Measurements from ENCODE around the gene SLC17A3. TPM values are rescaled to one million over a fixed set of nuclear protein-coding genes. Genes with fewer than 3 reads are reported as not detected.

The SLC17A3 gene
- total RNA-seq, 1 experiment from 2014 or later: not detected

GRCh38 chr6:25898289-25898977 is 24.4 kb upstream of the SLC17A3 start (continued):
- no peak for TF ChIP-seq REST (IDR thresholded peaks at IDR 0.05; ENCODE audit: low read depth)
- no peak for TF ChIP-seq CTCF (IDR thresholded peaks at IDR 0.05 in 2 of 3, conservative IDR thresholded peaks at IDR 0.05 in 1 of 3; ENCODE audit: borderline replicate concordance in 1 of 3, insufficient read depth in 1 of 3, low read depth in 2 of 3, low read length in 2 of 3)
- TF ChIP-seq CBX3 (IDR thresholded peaks at IDR 0.05; ENCODE audit: low read depth): no peak

- no peak overlapping the region for H3K4me3 ChIP-seq (replicated peaks in 1 of 2; ENCODE audit: low read depth in 1 of 2, low read length in 2 of 2)
- CTCF ChIA-PET: no interaction called here
- H3K27ac ChIP-seq (ENCODE audit: low read depth, low read length): no peak overlapping the region
- no peaks in the 10 kb centered on the region for H3K9me3 ChIP-seq (ENCODE audit: control insufficient read depth in 1 of 2, insufficient read depth in 1 of 2, low read depth in 1 of 2, low read length in 2 of 2)
- H3K9ac ChIP-seq (ENCODE audit: low read length): no peak overlapping the region
- RAD21 ChIA-PET (ENCODE audit: low non-redundant PET in 1 of 2, low total read pairs in 2 of 2, uncharacterized antibody in 2 of 2, unreplicated experiment in 2 of 2): no interaction called here
- intact Hi-C loops (cut with micrococcal nuclease): no loop called here
- BruUV-seq (replicated peaks): no TSS peak
- ATAC-seq (no peak), DNase-seq (ENCODE audit: low read depth, low spot score) (no peak)
- POLR2A ChIA-PET: no interaction called here
- no peaks in the 10 kb centered on the region for H3K36me3 ChIP-seq (ENCODE audit: control insufficient read depth in 1 of 2, insufficient read depth in 2 of 2, low read length in 2 of 2)
- H3K4me1 ChIP-seq (ENCODE audit: control insufficient read depth in 1 of 2, insufficient read depth in 2 of 2, low read length in 2 of 2): no peaks in the 10 kb centered on the region
- no peaks in the 10 kb centered on the region for H4K20me1 ChIP-seq (ENCODE audit: insufficient read depth)
- H2AFZ ChIP-seq (ENCODE audit: low read depth, low read length, poor library complexity, severe bottlenecking): no peak overlapping the region
- no peaks in the 10 kb centered on the region for H3K9me2 ChIP-seq (ENCODE audit: insufficient read depth)
- H3K79me2 ChIP-seq (ENCODE audit: insufficient read depth, low read length): no peaks in the 10 kb centered on the region
- no peak overlapping the region for H3K4me2 ChIP-seq (ENCODE audit: low read length)
- H3K27me3 ChIP-seq (ENCODE audit: insufficient read depth, low read length): no peaks in the 10 kb centered on the region
- TF ChIP-seq YY1 (IDR thresholded peaks at IDR 0.05; ENCODE audit: extremely low read depth, insufficient replicate concordance, low read depth, low read length) (no peak), REST (IDR thresholded peaks at IDR 0.05; ENCODE audit: low read depth) (no peak), POLR2A (IDR thresholded peaks at IDR 0.05; ENCODE audit: borderline replicate concordance, extremely low read depth, insufficient read depth, insufficient read length) (no peak), SRF (IDR thresholded peaks at IDR 0.05; ENCODE audit: low read depth) (no peak), CEBPB (IDR thresholded peaks at IDR 0.05; ENCODE audit: low read depth) (no peak), JUND (IDR thresholded peaks at IDR 0.05) (no peak), EZH2 (IDR thresholded peaks at IDR 0.05) (no peak), ZNF274 (IDR thresholded peaks at IDR 0.05; ENCODE audit: low read depth, low read length) (no peak), FOSL1 (IDR thresholded peaks at IDR 0.05; ENCODE audit: low read depth) (no peak), EGR1 (IDR thresholded peaks at IDR 0.05; ENCODE audit: low read depth) (no peak), RAD21 (IDR thresholded peaks at IDR 0.05; ENCODE audit: low read depth) (no peak)
These were observed 22.2 kb upstream of the SLC17A3 start for GRCh38 chr6:25896252-25896651.
